ENCODE data around the gene FDXR. TPM values are rescaled to one million over a fixed set of nuclear protein-coding genes. Genes with fewer than 3 reads are reported as not detected.

Gene FDXR
- total RNA-seq, 2 experiments from 2014 or later: 61.8 to 67.6 TPM

- H3K27ac Mint-ChIP-seq: no peak overlapping the region
- CTCF ChIA-PET: interaction anchor here (1.4 to 1.5 kb wide), 2 partner anchors 31 to 139 kb away, joined by 3 to 5 read pairs; no protein-coding TSS in a partner anchor
- no peaks in the 10 kb centered on the region for H3K4me1 Mint-ChIP-seq (ENCODE audit: low read depth)
- no peaks in the 10 kb centered on the region for H3K27me3 Mint-ChIP-seq (ENCODE audit: low read depth)
- H3K36me3 Mint-ChIP-seq (ENCODE audit: low read depth): peaks cover 14% of the 10 kb centered on the region
- DNase-seq: no peak
- no peak overlapping the region for H3K4me3 Mint-ChIP-seq
- intact Hi-C loops (cut with micrococcal nuclease): no loop called here
- no peaks in the 10 kb centered on the region for H3K9me3 Mint-ChIP-seq
These were observed 51.0 kb downstream of the FDXR start for GRCh38 chr17:74821655-74822334.

GRCh38 chr17:74819801-74820436, 52.9 kb downstream of the FDXR start:
- Mint-ChIP-seq H3K4me1 (ENCODE audit: low read depth) (no peaks in the 10 kb centered on the region), H3K4me3 (no peak overlapping the region), H3K36me3 (ENCODE audit: low read depth) (peaks cover 14% of the 10 kb centered on the region), H3K27me3 (ENCODE audit: low read depth) (no peaks in the 10 kb centered on the region), H3K9me3 (no peaks in the 10 kb centered on the region), H3K27ac (no peak overlapping the region)
- no peak for DNase-seq
- intact Hi-C loops (cut with micrococcal nuclease): no loop called here
- CTCF ChIA-PET: interaction anchor here (0.8 to 1.5 kb wide), 2 partner anchors 29 to 77 kb away, joined by 3 to 5 read pairs; no protein-coding TSS in a partner anchor

GRCh38 chr17:74818291-74818938, 54.4 kb downstream of the FDXR start:
- Mint-ChIP-seq H3K27me3 (ENCODE audit: low read depth) (no peaks in the 10 kb centered on the region), H3K4me1 (ENCODE audit: low read depth) (no peaks in the 10 kb centered on the region), H3K27ac (no peak overlapping the region), H3K36me3 (ENCODE audit: low read depth) (peaks cover 11% of the 10 kb centered on the region), H3K9me3 (no peaks in the 10 kb centered on the region), H3K4me3 (no peak overlapping the region)
- DNase-seq: no peak
- intact Hi-C loops (cut with micrococcal nuclease): no loop called here
- CTCF ChIA-PET: interaction anchor here (0.6 to 1.1 kb wide), 3 partner anchors 24 to 134 kb away, joined by 3 to 6 read pairs (median 3); no protein-coding TSS in a partner anchor

GRCh38 chr17:74816905-74817620, 55.7 kb downstream of the FDXR start:
- DNase-seq: no peak
- no peaks in the 10 kb centered on the region for H3K27me3 Mint-ChIP-seq (ENCODE audit: low read depth)
- H3K27ac Mint-ChIP-seq: no peak overlapping the region
- intact Hi-C loops (cut with micrococcal nuclease): no loop called here
- no peaks in the 10 kb centered on the region for H3K9me3 Mint-ChIP-seq
- no peaks in the 10 kb centered on the region for H3K4me1 Mint-ChIP-seq (ENCODE audit: low read depth)
- H3K4me3 Mint-ChIP-seq: no peak overlapping the region
- CTCF ChIA-PET: interaction anchor here (0.6 kb wide), 1 partner anchor 43 kb away, joined by 4 read pairs; no protein-coding TSS in a partner anchor
- peaks cover 11% of the 10 kb centered on the region for H3K36me3 Mint-ChIP-seq (ENCODE audit: low read depth)

- Mint-ChIP-seq H3K27ac (no peak overlapping the region), H3K9me3 (no peaks in the 10 kb centered on the region), H3K4me3 (no peak overlapping the region), H3K36me3 (ENCODE audit: low read depth) (peaks cover 11% of the 10 kb centered on the region), H3K27me3 (ENCODE audit: low read depth) (no peaks in the 10 kb centered on the region), H3K4me1 (ENCODE audit: low read depth) (no peaks in the 10 kb centered on the region)
- no peak for DNase-seq
- CTCF ChIA-PET: no interaction called here
- intact Hi-C loops (cut with micrococcal nuclease): no loop called here
These were observed 57.0 kb downstream of the FDXR start for GRCh38 chr17:74815550-74816370.

GRCh38 chr17:74815067-74815466, 57.7 kb downstream of the FDXR start:
- no peaks in the 10 kb centered on the region for H3K9me3 Mint-ChIP-seq
- H3K27ac Mint-ChIP-seq: no peak overlapping the region
- intact Hi-C loops (cut with micrococcal nuclease): no loop called here
- peaks cover 8% of the 10 kb centered on the region for H3K36me3 Mint-ChIP-seq (ENCODE audit: low read depth)
- no peak for DNase-seq
- H3K27me3 Mint-ChIP-seq (ENCODE audit: low read depth): no peaks in the 10 kb centered on the region
- no peak overlapping the region for H3K4me3 Mint-ChIP-seq
- H3K4me1 Mint-ChIP-seq (ENCODE audit: low read depth): no peaks in the 10 kb centered on the region
- CTCF ChIA-PET: no interaction called here

GRCh38 chr17:74814453-74814852, 58.3 kb downstream of the FDXR start:
- intact Hi-C loops (cut with micrococcal nuclease): no loop called here
- Mint-ChIP-seq H3K4me3 (no peak overlapping the region), H3K4me1 (ENCODE audit: low read depth) (no peaks in the 10 kb centered on the region), H3K9me3 (no peaks in the 10 kb centered on the region), H3K36me3 (ENCODE audit: low read depth) (peaks cover 8% of the 10 kb centered on the region), H3K27ac (no peak overlapping the region), H3K27me3 (ENCODE audit: low read depth) (no peaks in the 10 kb centered on the region)
- peak; percentile 21 for DNase-seq
- CTCF ChIA-PET: no interaction called here

Other genes starting within 250 kb of the FDXR start
- not detected for gene CD300E, start 249.3 kb downstream of the FDXR start, total RNA-seq
- not detected for gene CD300LF, start 160.1 kb downstream of the FDXR start, total RNA-seq
- 1 to 10 TPM; 2.1 to 2.3 TPM for gene RAB37, start 135.7 kb downstream of the FDXR start, total RNA-seq
- gene NHERF1, start 124.4 kb downstream of the FDXR start, total RNA-seq: 10 to 100 TPM; 70.8 to 77.6 TPM
- 10 to 100 TPM; 42.1 to 43.9 TPM for gene NAT9, start 96.6 kb downstream of the FDXR start, total RNA-seq
- gene GRIN2C, start 13.1 kb downstream of the FDXR start, total RNA-seq: under 1 TPM in 1 of 2 experiments, not detected in 1; 0.07 TPM
- not detected for gene FADS6, start 20.6 kb upstream of the FDXR start, total RNA-seq
- gene USH1G, start 50.3 kb upstream of the FDXR start, total RNA-seq: not detected
- gene OTOP2, start 51.3 kb upstream of the FDXR start, total RNA-seq: not detected
- gene OTOP3, start 62.9 kb upstream of the FDXR start, total RNA-seq: not detected
- gene HID1, start 99.8 kb upstream of the FDXR start, total RNA-seq: 1 to 10 TPM in 1 of 2 experiments, under 1 TPM in 1; 0.91 to 1.6 TPM
- under 1 TPM; 0.49 to 0.93 TPM for gene CDR2L, start 114.6 kb upstream of the FDXR start, total RNA-seq
- gene MRPL58, start 139.7 kb upstream of the FDXR start, total RNA-seq: 10 to 100 TPM; 60.6 to 64.5 TPM
- gene ATP5PD, start 174.0 kb upstream of the FDXR start, total RNA-seq: 100 to 1,000 TPM; 227 to 249 TPM
- 10 to 100 TPM; 18.7 to 20.8 TPM for gene KCTD2, start 174.2 kb upstream of the FDXR start, total RNA-seq
- gene SLC16A5, start 215.0 kb upstream of the FDXR start, total RNA-seq: 1 to 10 TPM; 2.5 to 3.1 TPM
- 1 to 10 TPM; 3.8 to 4.9 TPM for gene ARMC7, start 237.0 kb upstream of the FDXR start, total RNA-seq